BLaER1 (cell line): ENCODE data around the gene GJC3.
"Not testable (repeated sequence)": the region's sequence is repeated elsewhere in the genome, so short reads cannot be mapped to it uniquely, and the experiment has no call there.

ENCODE experiments used
- H3K27ac ChIP-seq: shearing (Covaris generic); formaldehyde crosslinking; 2 replicates; pipeline ENCODE4 v1.8.1; 2022
- H3K27me3 ChIP-seq: shearing (Covaris generic); formaldehyde crosslinking; 2 replicates; pipeline ENCODE4 v1.8.1; 2022
- H3K36me3 ChIP-seq: shearing (Covaris generic); formaldehyde crosslinking; 2 replicates; pipeline ENCODE4 v1.8.1; 2022
- H3K4me1 ChIP-seq: shearing (Covaris generic); formaldehyde crosslinking; 2 replicates; pipeline ENCODE4 v1.8.1; 2022
- H3K4me2 ChIP-seq: shearing (Covaris generic); formaldehyde crosslinking; 2 replicates; pipeline ENCODE4 v1.8.1; 2022
- H3K4me3 ChIP-seq: shearing (Covaris generic); formaldehyde crosslinking; 2 replicates; pipeline ENCODE4 v1.8.1; 2022
- H3K9ac ChIP-seq: shearing (Covaris generic); formaldehyde crosslinking; 2 replicates; pipeline ENCODE4 v1.8.1; 2022
- H3K9me3 ChIP-seq: shearing (Covaris generic); formaldehyde crosslinking; 2 replicates; pipeline ENCODE4 v1.8.1; 2022
- H4K20me1 ChIP-seq: shearing (Covaris generic); formaldehyde crosslinking; 2 replicates; pipeline ENCODE4 v1.8.1; 2022
- Cebpa-rat ChIP-seq: shearing (Covaris generic); IDR thresholded peaks from 2 replicates; pipeline ENCODE4 v1.8.1; 2022

GJC3 gene

GRCh38 chr7:99953649-99954048, 24.2 kb upstream of the GJC3 start:
- H3K27me3 ChIP-seq = no peaks in the 10 kb centered on the region
- no peak overlapping the region for H3K27ac ChIP-seq
- no peaks in the 10 kb centered on the region for H4K20me1 ChIP-seq
- TF ChIP-seq Cebpa-rat = no peak
- H3K4me2 ChIP-seq = no peak overlapping the region
- H3K9me3 ChIP-seq = peaks cover 25% of the 10 kb centered on the region
- no peak overlapping the region for H3K4me3 ChIP-seq
- no peak overlapping the region for H3K9ac ChIP-seq
- no peaks in the 10 kb centered on the region for H3K36me3 ChIP-seq
- H3K4me1 ChIP-seq = no peaks in the 10 kb centered on the region

DNA sequence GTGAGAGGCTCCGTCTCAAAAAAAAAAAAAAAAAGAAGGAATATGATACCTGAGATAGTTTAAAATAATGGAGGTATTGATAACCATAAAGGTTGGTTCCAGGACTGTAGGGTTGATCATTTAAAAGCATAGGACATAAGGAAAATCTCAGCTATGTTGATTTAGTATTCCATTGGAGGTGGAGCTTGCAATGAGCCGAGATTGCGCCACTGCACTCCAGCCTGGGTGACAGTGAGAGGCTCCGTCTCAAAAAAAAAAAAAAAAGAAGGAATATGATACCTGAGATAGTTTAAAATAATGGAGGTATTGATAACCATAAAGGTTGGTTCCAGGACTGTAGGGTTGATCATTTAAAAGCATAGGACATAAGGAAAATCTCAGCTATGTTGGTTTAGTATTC, 23.2 kb upstream of the GJC3 start:
- H3K36me3 ChIP-seq, H3K27ac ChIP-seq: not testable (repeated sequence)

DNA sequence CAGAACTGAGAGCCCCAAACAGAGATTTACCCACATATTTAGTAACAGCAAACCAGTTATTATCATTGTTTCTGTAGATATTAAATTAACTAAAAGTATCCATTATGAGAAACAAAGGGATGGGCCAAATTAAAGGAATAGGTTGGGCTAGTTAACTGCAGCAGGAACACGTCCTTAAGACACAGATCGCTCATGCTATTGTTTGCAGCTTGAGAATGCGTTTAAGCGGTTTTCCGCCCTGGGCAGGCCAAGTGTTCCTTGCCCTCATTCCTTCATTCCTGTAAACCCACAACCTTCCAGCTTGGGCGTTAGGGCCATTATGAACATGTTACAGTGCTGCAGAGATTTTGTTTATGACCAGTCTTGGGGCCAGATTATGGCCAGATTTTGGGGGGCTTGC, 21.4 kb upstream of the GJC3 start:
- not testable (repeated sequence) for H3K4me2 ChIP-seq, H3K27ac ChIP-seq, H3K36me3 ChIP-seq, H3K27me3 ChIP-seq, H3K4me1 ChIP-seq, H3K4me3 ChIP-seq, H4K20me1 ChIP-seq, H3K9ac ChIP-seq
- peaks cover 25% of the 10 kb centered on the region for H3K9me3 ChIP-seq

More for the DNA sequence above, 23.2 kb upstream of the GJC3 start:
- not testable (repeated sequence) for H3K4me3 ChIP-seq, H3K4me2 ChIP-seq, H3K9ac ChIP-seq, H4K20me1 ChIP-seq, H3K4me1 ChIP-seq, H3K27me3 ChIP-seq
- peaks cover 25% of the 10 kb centered on the region for H3K9me3 ChIP-seq

GRCh38 chr7:99949645-99950228, 20.3 kb upstream of the GJC3 start:
- no peak overlapping the region for H3K9ac ChIP-seq
- H3K4me1 ChIP-seq = no peaks in the 10 kb centered on the region
- H3K27me3 ChIP-seq = no peaks in the 10 kb centered on the region
- TF ChIP-seq Cebpa-rat = no peak
- H3K4me3 ChIP-seq = no peak overlapping the region
- no peak overlapping the region for H3K27ac ChIP-seq
- no peaks in the 10 kb centered on the region for H4K20me1 ChIP-seq
- H3K36me3 ChIP-seq = no peaks in the 10 kb centered on the region
- H3K4me2 ChIP-seq = no peak overlapping the region
- peaks cover 25% of the 10 kb centered on the region for H3K9me3 ChIP-seq

GRCh38 chr7:99947608-99948007, 18.2 kb upstream of the GJC3 start:
- H3K9ac ChIP-seq = no peak overlapping the region
- no peak overlapping the region for H3K27ac ChIP-seq
- no peaks in the 10 kb centered on the region for H4K20me1 ChIP-seq
- H3K4me3 ChIP-seq = no peak overlapping the region
- H3K36me3 ChIP-seq = no peaks in the 10 kb centered on the region
- H3K9me3 ChIP-seq = peaks cover 25% of the 10 kb centered on the region
- H3K4me2 ChIP-seq = no peak overlapping the region
- TF ChIP-seq Cebpa-rat = no peak
- H3K27me3 ChIP-seq = no peaks in the 10 kb centered on the region
- peaks cover 11% of the 10 kb centered on the region for H3K4me1 ChIP-seq

DNA sequence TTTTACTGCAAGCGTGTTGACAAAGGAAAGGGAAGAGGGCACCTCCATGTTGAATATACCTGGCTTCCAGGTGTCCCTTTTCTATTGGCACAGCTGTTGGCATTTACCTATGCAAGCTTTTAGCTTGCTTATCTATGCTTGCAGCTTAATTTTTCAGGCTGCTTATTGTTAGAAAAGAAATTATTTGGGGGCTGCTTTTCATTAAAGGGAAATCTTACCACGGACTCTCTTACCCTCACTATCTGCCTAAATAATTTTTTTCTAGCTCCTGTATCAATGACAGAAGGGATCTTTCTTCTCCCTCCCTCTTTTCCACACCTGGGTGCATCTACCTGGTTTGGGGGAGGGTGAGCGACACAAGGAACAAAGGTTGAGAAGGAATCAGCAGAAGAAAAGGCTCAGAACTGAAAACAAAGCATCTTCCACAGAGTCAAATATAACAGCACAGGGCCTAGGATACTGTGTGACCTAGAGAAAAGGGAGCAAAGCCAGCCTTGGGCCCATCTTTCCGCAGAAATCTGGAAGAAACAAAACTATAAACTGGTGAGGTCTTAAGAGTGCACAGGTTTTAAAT, 15.2 kb upstream of the GJC3 start:
- peak overlapping the region; percentile 54 for H3K4me2 ChIP-seq
- peaks cover 11% of the 10 kb centered on the region for H3K4me1 ChIP-seq
- no peak for TF ChIP-seq Cebpa-rat
- no peak overlapping the region for H3K4me3 ChIP-seq
- no peak overlapping the region for H3K27ac ChIP-seq
- H3K9ac ChIP-seq = no peak overlapping the region
- no peaks in the 10 kb centered on the region for H4K20me1 ChIP-seq
- H3K9me3 ChIP-seq = 0 out of 2 replicates have a peak, but pooled peaks cover 2% of the 10 kb centered on the region
- no peaks in the 10 kb centered on the region for H3K27me3 ChIP-seq
- H3K36me3 ChIP-seq = no peaks in the 10 kb centered on the region

- no peaks in the 10 kb centered on the region for H3K27me3 ChIP-seq
- H3K9ac ChIP-seq = no peak overlapping the region
- no peaks in the 10 kb centered on the region for H4K20me1 ChIP-seq
- no peak overlapping the region for H3K4me3 ChIP-seq
- H3K4me1 ChIP-seq = peaks cover 11% of the 10 kb centered on the region
- no peak for TF ChIP-seq Cebpa-rat
- H3K36me3 ChIP-seq = no peaks in the 10 kb centered on the region
- no peak overlapping the region for H3K27ac ChIP-seq
- peaks cover 4% of the 10 kb centered on the region for H3K9me3 ChIP-seq
- peak overlapping the region; percentile 54 for H3K4me2 ChIP-seq
Observed at GRCh38 chr7:99943641-99944496, 14.4 kb upstream of the GJC3 start.

DNA sequence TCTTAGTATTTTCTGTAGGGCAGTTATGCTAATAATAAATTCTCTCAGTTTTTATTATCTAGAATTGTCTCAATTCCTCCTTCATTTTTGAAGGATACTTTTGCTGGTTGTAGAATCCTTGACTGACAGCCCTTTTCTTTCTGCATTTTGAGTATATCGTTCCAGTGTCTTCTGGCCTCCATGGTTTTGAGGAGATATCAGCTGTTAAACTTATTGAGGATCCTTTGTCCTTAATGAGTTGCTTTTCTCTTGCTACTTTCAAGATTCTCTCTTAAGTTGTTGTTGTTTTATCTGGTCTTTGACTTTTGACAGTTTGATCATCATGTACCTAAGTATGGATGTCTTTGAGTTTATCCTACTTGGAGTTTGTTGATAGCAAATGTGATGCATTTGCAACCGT, 8.9 kb upstream of the GJC3 start:
- no peaks in the 10 kb centered on the region for H3K27me3 ChIP-seq
- no peak overlapping the region for H3K4me3 ChIP-seq
- no peak overlapping the region for H3K9ac ChIP-seq
- no peak overlapping the region for H3K27ac ChIP-seq
- H3K9me3 ChIP-seq = peaks cover 11% of the 10 kb centered on the region
- no peak overlapping the region for H3K4me2 ChIP-seq
- TF ChIP-seq Cebpa-rat = no peak
- no peaks in the 10 kb centered on the region for H3K36me3 ChIP-seq
- H3K4me1 ChIP-seq = no peaks in the 10 kb centered on the region
- no peaks in the 10 kb centered on the region for H4K20me1 ChIP-seq

DNA sequence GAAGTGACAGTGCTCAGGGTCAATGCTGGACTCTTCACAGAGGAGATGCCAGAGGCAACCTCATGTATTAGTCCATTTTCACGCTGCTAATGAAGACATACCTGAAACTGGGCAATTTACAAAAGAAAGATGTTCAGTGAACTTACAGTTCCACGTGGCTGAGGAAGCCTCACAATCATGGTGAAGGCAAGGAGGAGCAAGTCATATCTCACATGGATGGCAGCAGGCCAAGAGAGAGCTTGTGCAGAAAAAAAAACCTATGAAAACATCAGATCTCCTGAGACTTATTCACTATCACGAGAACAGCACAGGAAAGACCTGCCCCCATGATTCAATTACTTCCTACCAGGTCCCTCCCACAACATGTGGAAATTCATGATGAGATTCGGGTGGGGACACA, 5.6 kb upstream of the GJC3 start:
- H3K36me3 ChIP-seq, H3K4me1 ChIP-seq, H3K9ac ChIP-seq, H4K20me1 ChIP-seq, H3K27ac ChIP-seq, H3K4me3 ChIP-seq, H3K27me3 ChIP-seq, H3K4me2 ChIP-seq: not testable (repeated sequence)
- H3K9me3 ChIP-seq = peaks cover 11% of the 10 kb centered on the region

DNA sequence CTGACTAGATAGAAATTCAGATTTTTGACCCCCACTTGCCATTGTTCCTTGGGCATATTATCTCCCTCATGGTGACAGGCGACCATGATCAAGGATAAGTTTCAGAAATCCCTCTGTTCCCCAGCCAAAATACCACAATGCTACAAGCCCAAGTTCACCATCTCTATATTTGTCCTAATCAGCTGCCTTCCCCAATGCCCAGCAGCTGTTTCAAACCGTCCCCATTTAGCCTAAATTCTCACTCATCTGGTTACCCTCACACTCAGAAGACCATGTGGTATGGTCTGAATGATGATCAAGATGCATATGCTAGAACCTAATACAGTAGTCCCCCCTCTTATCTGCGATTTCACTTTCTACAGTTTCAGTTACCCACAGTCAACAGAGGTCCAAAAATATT, 956 bp upstream of the GJC3 start:
- Histone ChIP-seq H3K36me3 (no peaks in the 10 kb centered on the region), H3K9me3 (no peaks in the 10 kb centered on the region), H3K4me1 (peaks cover 14% of the 10 kb centered on the region), H3K4me2 (no peak overlapping the region), H4K20me1 (no peaks in the 10 kb centered on the region), H3K9ac (no peak overlapping the region), H3K4me3 (no peak overlapping the region), H3K27me3 (peaks cover 16% of the 10 kb centered on the region; the same call in 1 of the 2 replicates), H3K27ac (no peak overlapping the region)
- TF ChIP-seq Cebpa-rat = no peak
